Body of pancreas (tissue), 4 donors: ENCODE data around the gene SNX20.

Source experiments
- POLR2A ChIP-seq, 3 donors: fragments of 450-650 bp; IDR thresholded peaks; one replicate each; pipeline ENCODE4 v1.6.1; 2016; ENCODE audit warnings: antibody characterized with exemption in 3 of 3, mild to moderate bottlenecking in 2 of 3
- TF ChIP-seq, protein P1 (sequence below), 7 experiments: fragments of 450-650 bp in 4 of 7; fragments of 200-600 bp in 3 of 7; sonication (generic) in 3 of 7; IDR thresholded peaks; one replicate each; pipeline ENCODE4 v1.5.1; 2016 to 2019; ENCODE audit warnings: antibody characterized with exemption in 7 of 7

DNA sequence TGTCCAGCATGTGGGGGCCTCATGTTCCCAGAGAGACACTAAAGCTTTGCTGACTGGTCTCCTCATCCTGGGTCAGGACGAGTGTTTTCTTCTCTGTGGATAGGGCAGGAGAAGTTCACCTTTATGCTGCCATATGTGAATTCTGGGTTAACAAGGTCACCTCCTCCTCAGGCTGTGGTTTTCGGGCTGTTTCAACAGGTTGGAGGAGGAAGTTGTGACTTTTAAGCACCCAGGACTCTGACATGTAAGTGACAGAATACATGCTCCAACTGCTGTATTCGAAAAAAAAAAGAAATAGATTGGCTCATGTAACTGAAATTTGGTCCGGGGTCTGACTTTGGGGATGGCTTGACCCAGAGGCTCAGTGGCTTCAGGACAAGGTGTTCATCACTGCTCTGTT lies 54.2 kb downstream of the SNX20 start:
- TF ChIP-seq, protein P1, sequence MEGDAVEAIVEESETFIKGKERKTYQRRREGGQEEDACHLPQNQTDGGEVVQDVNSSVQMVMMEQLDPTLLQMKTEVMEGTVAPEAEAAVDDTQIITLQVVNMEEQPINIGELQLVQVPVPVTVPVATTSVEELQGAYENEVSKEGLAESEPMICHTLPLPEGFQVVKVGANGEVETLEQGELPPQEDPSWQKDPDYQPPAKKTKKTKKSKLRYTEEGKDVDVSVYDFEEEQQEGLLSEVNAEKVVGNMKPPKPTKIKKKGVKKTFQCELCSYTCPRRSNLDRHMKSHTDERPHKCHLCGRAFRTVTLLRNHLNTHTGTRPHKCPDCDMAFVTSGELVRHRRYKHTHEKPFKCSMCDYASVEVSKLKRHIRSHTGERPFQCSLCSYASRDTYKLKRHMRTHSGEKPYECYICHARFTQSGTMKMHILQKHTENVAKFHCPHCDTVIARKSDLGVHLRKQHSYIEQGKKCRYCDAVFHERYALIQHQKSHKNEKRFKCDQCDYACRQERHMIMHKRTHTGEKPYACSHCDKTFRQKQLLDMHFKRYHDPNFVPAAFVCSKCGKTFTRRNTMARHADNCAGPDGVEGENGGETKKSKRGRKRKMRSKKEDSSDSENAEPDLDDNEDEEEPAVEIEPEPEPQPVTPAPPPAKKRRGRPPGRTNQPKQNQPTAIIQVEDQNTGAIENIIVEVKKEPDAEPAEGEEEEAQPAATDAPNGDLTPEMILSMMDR (IDR thresholded peaks at IDR 0.05), result no peak
- TF ChIP-seq POLR2A (IDR thresholded peaks at IDR 0.05), result no peak
